Fibroblast of lung (primary cell): Measurements from ENCODE around the gene IL1F10.

ENCODE experiments used
- EZH2 ChIP-seq: IDR thresholded peaks from 2 replicates; pipeline ENCODE4 v1.5.1; 2012; ENCODE audit warnings: low read length, control low read depth, mild to moderate bottlenecking; ENCODE audit errors: missing control alignments
- TF ChIP-seq, protein P1 (sequence below), 2 donors: IDR thresholded peaks in 1 of 2; conservative IDR thresholded peaks in 1 of 2; 1 replicate in 1 of 2; 2 replicates in 1 of 2; pipeline ENCODE4 v1.5.1; 2011 to 2012; ENCODE audit warnings: low read length in 2 of 2, control low read depth in 1 of 2, inconsistent platforms in 1 of 2, low read depth in 1 of 2, mild to moderate bottlenecking in 1 of 2

DNA sequence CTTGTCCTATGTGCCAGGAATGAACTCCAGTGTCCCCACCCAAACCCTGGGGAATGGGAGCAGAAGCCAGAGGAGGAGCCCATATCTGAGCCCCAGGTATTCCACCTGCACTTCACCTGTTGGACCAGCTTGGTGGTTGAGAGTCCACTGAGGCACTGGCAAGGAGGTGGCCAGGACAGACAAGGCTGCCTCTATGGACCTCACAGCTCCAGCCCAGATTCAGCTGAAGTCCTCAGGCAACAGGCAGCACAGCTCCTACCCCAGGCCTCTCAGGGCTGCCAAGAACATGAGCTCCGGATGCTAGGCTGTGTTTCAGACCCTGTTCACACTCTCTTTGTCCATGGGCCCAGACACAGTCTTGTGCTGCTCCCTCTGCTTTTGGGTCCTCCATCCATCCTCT is 2.9 kb upstream of the IL1F10 start:
- TF ChIP-seq, protein P1, sequence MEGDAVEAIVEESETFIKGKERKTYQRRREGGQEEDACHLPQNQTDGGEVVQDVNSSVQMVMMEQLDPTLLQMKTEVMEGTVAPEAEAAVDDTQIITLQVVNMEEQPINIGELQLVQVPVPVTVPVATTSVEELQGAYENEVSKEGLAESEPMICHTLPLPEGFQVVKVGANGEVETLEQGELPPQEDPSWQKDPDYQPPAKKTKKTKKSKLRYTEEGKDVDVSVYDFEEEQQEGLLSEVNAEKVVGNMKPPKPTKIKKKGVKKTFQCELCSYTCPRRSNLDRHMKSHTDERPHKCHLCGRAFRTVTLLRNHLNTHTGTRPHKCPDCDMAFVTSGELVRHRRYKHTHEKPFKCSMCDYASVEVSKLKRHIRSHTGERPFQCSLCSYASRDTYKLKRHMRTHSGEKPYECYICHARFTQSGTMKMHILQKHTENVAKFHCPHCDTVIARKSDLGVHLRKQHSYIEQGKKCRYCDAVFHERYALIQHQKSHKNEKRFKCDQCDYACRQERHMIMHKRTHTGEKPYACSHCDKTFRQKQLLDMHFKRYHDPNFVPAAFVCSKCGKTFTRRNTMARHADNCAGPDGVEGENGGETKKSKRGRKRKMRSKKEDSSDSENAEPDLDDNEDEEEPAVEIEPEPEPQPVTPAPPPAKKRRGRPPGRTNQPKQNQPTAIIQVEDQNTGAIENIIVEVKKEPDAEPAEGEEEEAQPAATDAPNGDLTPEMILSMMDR (conservative IDR thresholded peaks at IDR 0.05 in 1 of 2, IDR thresholded peaks at IDR 0.05 in 1 of 2; ENCODE audit: low read depth in 1 of 2, low read length in 2 of 2), result no peak
- no peak for TF ChIP-seq EZH2
